GM18507 (cell line): ENCODE data around the gene OCA2.

Source experiments
- DNase-seq: peaks from one replicate; pipeline ENCODE4 v3.0.0; 2011; ENCODE audit warnings: low read depth; ENCODE audit not compliant: insufficient read length; ENCODE audit errors: extremely low spot score
- FAIRE-seq: peaks from 2 replicates; lab custom pipeline; 2011; peaks lifted over from hg19 to GRCh38; lab: Jason Lieb, UNC

OCA2 gene

GRCh38 chr15:27813139-27813538 is 286.0 kb downstream of the OCA2 start:
- no peak for DNase-seq
- FAIRE-seq: no peak

GRCh38 chr15:27808182-27808581 is 290.9 kb downstream of the OCA2 start:
- DNase-seq (no peak), FAIRE-seq (no peak)

GRCh38 chr15:27807335-27807734 is 291.8 kb downstream of the OCA2 start:
- FAIRE-seq (no peak), DNase-seq (no peak)

- FAIRE-seq (no peak), DNase-seq (no peak)
These were observed 292.7 kb downstream of the OCA2 start for GRCh38 chr15:27806396-27806795.

- DNase-seq (no peak), FAIRE-seq (no peak)
These were observed 293.6 kb downstream of the OCA2 start for GRCh38 chr15:27805261-27806220.

- FAIRE-seq: no peak
- no peak for DNase-seq
These were observed 294.4 kb downstream of the OCA2 start for GRCh38 chr15:27804569-27805260.

- DNase-seq: no peak
- no peak for FAIRE-seq
These were observed 300.3 kb downstream of the OCA2 start for GRCh38 chr15:27798807-27799206.

GRCh38 chr15:27797765-27798164 is 301.4 kb downstream of the OCA2 start:
- FAIRE-seq: no peak
- DNase-seq: no peak

- no peak for DNase-seq
- FAIRE-seq: no peak
These were observed 302.5 kb downstream of the OCA2 start for GRCh38 chr15:27796405-27797320.

GRCh38 chr15:27792756-27793264 is 306.3 kb downstream of the OCA2 start:
- DNase-seq (no peak), FAIRE-seq (no peak)

- FAIRE-seq (no peak), DNase-seq (no peak)
These were observed 308.8 kb downstream of the OCA2 start for GRCh38 chr15:27790270-27790669.

GRCh38 chr15:27787931-27788330 is 311.2 kb downstream of the OCA2 start:
- DNase-seq (no peak), FAIRE-seq (no peak)

GRCh38 chr15:27784107-27784506 is 315.0 kb downstream of the OCA2 start:
- no peak for DNase-seq
- FAIRE-seq: no peak

GRCh38 chr15:27783678-27784077 is 315.4 kb downstream of the OCA2 start:
- FAIRE-seq (no peak), DNase-seq (no peak)

- DNase-seq (no peak), FAIRE-seq (no peak)
These were observed 317.0 kb downstream of the OCA2 start for GRCh38 chr15:27782125-27782524.

- FAIRE-seq: no peak
- DNase-seq: no peak
These were observed 322.6 kb downstream of the OCA2 start for GRCh38 chr15:27776501-27776900.

GRCh38 chr15:27774638-27775037 is 324.5 kb downstream of the OCA2 start:
- FAIRE-seq (no peak), DNase-seq (no peak)

- FAIRE-seq (no peak), DNase-seq (no peak)
These were observed 324.9 kb downstream of the OCA2 start for GRCh38 chr15:27774191-27774590.

- no peak for FAIRE-seq
- no peak for DNase-seq
These were observed 327.2 kb downstream of the OCA2 start for GRCh38 chr15:27771892-27772291.
